HG03520 (cell line): ENCODE results near the gene YIPF3.
"Not testable (repeated sequence)": the region's sequence is repeated elsewhere in the genome, so short reads cannot be mapped to it uniquely, and the experiment has no call there.

ENCODE experiments used
- ATAC-seq: cut with Tn5 transposase; IDR thresholded peaks from one replicate; pipeline ENCODE4 v1.9.1; 2021; ENCODE audit warnings: mild to moderate bottlenecking, moderate library complexity; ENCODE audit not compliant: unreplicated experiment

The YIPF3 gene

DNA sequence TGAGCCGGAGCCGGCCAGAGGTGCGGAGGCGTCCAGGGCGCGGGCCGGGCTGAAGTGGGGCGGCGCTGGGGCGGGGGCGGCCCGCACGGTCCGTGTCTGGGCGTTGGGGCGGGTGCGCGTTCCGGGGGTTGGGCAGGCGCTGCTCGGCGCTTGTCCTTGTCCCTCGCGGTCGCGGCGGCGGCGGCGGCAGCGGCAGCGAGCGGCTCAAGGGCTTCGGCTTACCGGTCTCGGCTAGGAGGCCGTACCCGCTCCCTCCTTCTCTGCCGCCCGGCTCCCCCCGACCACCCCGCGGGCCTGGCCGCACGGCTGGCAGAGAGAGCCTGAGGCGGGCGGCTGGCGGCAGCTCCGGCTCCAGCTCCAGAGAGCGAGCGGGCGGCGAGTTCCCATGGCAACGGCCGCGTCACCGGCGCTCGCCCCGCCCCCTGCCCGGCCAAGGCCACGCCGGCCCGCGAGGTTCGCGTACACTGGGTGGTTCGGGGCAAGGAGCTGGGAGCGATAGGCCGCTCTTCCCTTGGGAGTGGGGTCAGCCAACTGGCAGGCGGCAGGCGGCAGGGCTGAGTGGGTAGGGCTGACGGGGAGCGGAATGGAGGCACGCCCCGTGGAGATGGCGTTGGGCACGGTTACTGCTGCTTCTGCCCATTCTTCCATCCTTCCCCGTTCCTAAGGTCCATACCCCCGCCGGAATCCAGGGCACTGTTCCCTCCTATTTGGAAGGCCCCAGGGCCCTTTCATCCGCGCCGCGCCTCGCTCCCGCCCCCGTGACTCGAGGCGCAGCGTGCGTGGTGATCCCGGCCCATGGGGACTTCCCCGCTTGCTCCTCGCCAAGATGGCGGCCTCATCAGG is 6.5 kb downstream of the YIPF3 start, which contains the start of gene LRRC73:
TSS of gene LRRC73 (minus strand) at position 363 of the 843 bp plus-strand sequence. CDS start 561 bp downstream, outside the sequence.
- no peak for ATAC-seq

DNA sequence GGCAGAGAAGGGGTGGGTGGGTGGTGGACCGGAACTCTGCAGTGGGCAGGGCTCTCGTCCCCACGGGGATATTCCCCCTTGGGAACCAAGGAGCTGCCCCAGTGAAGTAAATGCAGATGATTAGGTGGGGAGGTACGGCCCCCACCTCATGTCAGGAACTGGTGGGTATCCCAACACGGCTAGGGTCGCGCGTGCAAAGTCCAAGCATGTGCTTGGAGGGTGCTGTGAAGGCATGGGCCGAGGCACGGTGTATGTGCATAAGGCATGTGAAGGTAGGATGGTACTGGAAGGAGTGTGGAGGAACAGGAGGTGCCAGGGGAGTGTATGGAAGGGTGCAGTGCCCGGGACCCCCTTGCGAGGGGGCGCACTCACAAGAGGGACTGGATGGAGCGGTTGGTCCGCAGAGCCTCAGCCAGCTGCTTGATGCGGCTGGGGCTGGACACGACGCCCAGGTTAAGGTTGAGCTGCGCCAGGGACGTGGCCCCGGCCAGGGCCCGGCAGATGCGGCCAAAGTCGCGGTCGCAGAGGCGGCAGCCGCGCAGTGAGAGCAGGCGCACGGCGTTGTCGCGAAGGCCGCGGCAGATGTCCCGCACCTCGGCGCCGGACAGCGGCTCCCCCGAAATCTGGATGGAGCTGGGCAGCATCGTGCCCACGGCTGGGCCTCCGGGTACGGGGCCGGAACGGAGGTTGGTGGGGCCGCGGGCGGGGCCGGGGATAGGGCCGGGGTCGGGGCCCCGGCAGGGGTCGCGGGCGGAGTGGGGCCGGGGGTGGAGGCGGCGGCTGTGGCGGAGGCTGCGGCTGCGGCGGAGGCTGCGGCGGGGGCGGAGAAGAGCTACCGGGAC is 7.4 kb downstream of the YIPF3 start:
- no peak for ATAC-seq

DNA sequence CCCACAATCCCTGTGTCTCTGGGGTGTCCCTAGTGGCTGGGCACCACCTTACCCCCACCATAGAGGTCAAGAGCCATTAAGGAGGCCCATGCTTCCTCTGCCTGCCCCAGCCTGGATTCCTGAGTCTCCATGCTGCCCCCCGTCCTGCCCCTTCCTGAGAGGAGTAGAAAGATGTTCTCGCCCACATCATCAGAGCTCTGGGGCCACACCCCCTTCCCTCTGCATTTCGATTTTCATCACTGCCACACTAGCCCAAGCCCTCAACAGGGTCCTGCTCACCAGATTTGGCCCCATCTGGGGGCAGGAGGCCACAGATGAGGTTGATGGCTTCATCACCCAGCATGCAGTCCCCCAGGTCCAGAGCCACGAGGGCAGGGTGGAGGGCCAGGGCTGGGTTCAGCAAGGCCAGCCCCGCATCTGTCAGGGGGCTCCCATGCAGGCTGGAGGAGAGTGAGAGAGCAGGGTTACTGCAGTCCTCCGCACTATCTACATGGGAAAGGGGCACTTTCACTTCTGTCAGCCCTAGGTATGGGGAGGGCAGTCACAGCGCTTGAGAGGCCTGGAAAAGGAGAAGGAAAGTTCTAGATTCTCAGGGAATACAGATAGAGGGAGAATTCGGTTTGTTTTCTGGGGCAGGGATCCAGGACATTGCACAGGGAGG is 8.1 kb downstream of the YIPF3 start:
- ATAC-seq: no peak

DNA sequence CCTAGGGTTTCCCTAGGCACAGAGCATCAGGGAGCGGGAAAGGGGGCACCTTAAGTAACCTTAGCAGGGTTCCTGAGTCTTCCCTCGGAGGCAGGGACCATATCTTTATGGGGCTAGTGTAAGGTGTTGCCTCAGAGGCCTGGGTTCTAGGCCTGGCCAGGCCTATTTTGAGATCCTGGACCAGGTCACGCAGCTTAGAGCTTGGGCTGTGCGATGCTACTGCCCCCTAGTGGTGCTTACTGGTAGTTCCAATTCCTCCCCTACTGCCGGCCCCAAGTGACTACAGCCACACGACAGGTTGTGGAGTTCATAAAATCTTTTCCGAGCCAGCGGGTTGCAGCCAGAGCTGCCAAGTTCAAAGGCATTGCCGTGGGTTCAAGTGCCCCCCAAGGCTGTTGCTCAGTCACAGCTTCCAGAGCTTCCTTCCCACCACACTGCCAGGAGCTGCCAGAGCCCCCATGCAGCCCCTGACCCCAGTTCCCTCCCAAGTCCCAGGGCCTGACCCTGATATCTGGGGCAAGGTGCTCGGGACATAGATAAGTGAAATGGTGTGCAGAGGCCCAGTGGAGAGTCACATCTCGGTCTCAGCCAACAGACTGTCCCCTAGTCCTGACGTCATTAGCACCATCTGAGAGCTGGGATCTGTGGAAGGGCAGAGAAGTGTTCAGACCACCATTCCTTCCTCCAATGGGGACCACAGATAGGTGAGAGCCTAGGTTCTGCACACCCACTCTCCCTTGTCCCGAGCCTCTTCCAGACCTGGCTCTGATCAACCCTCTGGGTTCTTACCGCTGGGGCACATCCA is 9.9 kb downstream of the YIPF3 start:
- no peak for ATAC-seq

DNA sequence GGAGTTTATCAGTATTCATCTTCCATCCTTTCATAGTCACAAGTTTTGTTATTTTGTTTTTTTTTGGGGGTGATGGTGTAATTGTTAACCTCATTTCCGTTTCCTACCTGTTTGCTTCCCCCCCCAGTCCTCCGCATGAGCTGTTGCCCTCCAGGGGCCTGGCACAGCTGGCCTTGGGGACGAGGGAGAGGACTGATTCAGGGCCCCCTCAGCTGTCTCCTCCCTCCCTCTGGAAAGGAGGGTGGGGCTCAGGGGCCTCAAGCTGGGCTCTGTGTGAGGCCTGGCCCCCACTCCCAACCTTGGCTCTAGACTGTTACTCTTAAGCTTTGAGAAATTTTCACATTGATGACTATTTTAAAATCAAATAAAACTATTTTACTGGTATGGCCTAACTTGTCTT is 10.6 kb downstream of the YIPF3 start:
- no peak for ATAC-seq

DNA sequence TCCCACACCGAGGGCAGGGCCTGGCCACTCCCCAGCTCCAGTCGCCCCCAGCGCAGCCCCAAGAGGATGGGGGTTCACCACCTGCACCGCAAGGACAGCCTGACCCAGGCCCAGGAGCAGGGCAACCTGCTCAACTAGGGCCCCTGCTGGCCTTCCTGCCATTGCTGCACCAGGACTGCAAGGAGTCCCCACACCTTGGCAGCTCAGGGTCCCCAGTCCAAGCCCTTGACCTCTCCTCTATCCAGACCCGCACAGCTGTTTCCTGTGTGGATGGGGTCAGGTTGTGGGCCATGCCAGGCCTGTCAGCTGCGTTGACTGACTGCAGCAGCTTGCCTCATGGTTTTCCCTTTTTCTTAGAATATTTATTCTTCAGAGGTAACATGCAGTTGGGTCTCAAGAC is 11.0 kb downstream of the YIPF3 start:
- no peak for ATAC-seq

DNA sequence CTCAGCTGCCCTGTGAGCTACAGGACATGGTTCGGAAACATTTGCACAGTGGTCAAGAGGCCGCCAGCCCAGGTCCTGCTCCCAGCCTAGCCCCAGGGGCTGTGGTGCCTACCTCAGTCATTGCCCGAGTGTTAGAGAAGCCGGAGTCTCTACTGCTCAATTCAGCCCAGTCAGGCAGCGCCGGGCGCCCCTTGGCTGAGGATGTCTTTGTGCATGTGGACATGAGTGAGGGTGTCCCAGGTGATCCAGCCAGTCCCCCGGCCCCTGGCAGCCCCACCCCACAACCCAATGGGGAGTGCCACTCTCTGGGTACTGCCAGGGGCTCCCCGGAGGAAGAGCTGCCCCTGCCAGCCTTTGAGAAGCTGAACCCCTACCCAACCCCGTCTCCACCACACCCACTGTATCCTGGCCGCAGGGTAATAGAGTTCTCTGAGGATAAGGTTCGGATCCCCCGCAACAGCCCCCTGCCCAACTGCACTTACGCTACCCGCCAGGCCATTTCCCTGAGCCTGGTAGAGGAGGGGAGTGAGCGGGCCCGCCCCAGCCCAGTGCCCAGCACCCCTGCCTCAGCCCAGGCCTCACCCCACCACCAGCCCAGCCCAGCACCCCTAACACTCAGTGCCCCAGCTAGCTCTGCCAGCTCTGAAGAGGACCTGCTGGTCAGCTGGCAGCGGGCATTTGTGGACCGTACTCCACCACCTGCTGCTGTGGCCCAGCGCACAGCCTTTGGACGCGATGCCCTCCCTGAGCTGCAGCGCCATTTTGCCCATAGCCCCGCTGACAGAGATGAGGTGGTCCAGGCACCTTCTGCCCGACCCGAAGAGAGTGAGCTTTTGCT is 11.8 kb downstream of the YIPF3 start:
- ATAC-seq: no peak

DNA sequence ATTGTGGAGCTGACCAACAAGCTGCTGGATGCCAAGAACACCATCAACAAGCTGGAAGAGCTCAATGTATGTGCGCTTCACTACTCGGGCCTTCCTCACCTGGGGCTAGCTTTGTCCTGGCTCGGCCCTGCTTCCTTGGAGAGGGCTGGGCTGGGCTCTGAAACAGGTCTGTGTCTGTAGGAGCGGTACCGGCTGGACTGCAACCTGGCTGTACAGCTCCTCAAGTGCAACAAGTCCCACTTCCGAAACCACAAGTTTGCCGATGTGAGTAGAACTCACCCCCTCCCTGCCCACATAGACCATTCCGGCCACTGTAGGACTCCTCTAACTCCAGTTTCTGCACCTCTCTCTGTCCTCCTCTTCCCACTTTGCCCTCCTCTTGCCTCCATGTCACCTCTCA is 13.3 kb downstream of the YIPF3 start:
- ATAC-seq: no peak

DNA sequence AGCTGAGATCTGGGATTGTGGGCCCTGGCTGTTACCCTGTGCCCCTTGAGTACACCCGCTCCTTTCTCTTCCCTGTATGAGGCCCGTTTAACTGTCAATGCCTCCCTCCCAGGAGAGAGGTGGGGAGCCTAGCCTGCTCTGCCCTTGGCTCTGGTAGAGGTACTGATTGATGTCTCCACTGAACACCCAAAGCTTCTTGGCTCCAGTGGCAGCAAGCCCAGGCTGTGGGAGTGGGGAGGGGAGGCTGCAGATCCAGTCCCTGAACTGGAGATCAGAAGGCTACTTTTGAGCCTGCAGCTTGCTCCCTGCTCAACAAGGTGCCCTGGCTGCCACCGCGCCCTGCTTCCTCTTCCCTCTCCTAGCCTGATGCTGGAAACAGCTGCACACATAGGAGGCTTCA is 14.1 kb downstream of the YIPF3 start:
- ATAC-seq: no peak

DNA sequence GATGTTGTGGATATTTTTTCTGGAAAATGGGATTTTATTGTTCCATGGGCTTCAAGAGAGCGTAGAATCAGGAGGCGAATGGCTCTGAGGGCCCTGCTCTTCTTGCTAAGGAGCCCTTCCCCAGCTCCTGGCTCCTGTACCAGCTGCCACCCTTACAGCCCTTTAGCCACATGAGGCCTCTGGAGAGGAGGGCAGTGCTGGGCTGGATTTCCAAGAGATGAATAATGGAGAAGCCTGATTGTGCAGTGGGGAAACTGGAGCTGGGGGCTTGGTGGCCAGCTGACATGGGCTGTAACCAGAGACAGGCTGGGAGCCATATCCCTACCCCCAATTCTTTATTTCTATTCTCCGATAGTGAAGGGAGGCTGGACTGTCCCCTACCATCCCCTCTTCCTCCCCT is 15.8 kb downstream of the YIPF3 start:
- no peak for ATAC-seq

DNA sequence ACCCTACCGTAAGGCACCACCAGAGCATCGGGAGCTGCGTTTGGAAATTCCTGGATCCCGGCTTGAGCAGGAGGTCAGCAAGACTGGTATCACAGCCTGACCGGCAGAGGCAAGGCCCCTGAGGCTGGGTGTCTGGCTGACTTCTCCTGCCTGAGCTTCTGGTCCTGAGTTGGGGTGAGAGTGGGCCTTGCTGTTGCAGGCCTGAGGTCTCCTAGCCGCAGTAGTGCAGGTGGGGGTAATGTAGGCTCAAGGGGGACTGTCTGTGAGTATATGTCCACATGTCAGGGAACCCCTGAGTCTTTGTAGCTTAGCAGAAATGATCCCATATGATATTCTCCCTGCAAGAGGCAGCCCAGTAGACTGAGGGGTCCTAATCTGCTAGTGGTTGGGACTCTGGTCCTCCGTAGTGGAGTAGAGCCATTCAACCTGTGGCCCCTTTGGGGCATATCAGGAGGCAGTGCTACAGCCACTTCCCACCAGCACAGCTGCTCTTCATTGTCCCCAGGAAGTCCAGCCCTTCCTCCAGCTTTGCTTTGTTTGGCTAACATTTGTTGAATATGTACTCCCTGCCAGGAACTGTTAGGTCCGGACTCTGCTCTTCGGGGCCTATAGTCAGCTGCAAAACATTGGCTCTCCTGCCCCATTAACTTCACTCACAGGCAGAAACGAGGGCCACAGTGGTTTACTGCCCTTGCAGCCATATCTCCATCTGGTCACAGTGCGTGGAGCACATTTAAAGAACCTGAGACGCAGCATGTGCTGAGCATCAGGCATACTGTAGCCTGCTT is 17.5 kb downstream of the YIPF3 start:
- no peak for ATAC-seq

DNA sequence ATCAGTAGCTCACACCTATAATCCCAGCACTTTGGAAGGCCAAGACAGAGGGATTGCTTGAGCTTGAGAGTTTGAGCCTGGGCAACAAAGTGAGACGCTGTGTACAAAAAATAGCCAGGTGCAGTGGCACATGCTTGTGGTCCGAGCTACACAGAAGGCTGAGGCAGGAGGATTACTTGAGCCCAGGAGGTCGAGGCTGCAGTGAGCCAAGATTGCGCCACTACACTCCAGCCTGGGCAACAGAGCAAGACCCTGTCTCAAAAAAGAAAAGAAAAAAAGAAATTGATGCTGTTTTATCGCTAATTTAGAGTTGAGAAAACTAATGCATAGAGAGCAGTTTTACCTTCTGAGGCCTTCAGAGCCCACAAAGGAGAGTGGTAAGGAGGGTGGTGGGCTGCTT is 18.4 kb downstream of the YIPF3 start:
- ATAC-seq: not testable (repeated sequence)

DNA sequence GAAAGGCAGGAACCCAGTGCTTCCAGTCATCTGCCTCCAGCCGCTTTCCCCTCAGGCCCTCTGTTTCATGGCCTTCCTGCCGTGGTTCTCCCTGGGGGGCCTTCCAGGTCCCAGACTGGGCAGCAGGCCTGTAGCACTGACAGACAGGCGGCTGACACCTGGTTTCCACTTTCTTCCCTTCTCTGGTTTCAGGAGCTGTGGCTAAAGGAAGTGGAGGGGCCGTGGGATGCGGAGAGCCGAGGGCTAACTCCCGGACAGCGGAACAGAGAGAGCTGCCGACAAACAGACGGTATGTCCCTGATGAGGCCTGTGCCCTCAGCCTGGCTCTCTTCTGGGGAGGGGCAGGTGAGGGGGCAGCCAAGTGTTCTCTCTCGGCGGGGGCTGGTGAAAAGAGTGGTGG is 19.0 kb downstream of the YIPF3 start:
- no peak for ATAC-seq

DNA sequence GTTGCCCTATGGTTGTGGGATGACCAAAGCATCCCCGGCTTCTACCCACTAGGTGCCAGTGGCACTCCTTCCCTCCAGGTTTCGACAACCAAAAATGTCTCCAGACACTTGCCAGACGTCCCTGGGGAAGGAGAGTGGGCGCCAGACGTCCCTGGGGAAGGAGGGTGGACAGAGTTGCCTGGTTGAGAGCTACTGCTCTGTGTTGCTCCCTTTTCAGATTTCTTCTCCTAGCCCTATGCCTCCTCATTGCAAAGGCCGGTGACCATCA is 19.7 kb downstream of the YIPF3 start:
- ATAC-seq: no peak

DNA sequence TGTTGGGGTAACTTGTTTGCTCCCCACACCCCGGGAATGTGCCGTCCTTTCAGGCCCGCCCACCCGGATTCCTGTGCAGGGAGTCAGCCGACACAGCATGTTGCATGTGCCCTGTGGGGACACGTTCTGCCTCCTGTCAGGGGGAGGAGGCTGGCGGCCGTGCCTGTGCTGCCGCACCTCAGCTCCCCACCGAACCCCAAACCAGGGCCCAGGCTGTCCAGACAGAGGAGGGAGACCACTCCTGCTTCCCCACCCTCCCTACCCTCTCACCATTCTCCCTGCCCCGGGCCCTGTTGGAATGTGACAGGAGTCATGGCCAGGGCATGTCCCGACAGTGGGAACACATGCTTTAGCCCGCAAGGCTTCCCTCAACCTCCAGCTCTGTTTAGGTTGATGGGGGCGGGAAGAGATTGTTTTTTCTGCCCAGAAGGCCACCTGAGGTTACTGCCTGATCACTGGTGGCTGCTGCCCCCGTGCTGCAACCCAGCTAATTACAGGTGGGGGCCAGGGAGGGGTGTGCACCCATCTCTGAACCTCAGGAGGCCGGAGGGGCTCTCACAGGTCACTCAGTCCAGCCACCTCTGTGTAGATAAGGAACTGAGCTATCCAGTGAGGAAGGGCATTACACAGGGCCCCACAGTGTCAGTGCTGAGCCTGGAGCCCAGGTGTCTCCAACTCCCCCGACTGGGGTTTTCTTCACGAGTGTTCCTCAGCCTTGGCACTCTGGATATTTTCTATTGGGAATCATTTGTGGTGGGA is 20.2 kb downstream of the YIPF3 start:
- ATAC-seq: no peak

DNA sequence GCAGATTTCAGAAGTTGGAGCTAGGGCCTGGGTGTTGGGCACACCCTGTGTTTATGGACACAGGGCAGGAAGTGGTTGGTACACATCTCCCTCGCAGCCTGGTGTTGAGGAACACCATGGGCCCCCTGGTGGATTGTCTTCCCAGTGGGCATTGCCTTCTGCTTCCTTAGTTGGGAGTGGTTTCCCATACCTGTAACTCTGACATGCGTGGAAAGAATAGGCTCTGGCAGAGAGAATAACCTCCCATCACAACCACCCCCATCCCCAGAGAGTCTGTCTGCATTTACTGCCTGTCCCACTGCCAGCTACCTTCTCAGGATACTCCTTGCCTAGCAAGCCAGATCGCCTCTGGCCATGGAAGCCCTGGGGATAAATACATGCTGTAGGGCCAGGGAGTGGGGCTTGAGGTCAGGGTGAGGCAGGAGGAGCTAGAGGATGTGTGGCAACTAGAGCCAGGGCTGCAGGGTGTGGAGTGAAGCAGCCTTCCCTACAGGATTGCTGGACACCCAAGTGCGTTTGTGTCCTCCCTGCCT is 21.3 kb downstream of the YIPF3 start:
- no peak for ATAC-seq

DNA sequence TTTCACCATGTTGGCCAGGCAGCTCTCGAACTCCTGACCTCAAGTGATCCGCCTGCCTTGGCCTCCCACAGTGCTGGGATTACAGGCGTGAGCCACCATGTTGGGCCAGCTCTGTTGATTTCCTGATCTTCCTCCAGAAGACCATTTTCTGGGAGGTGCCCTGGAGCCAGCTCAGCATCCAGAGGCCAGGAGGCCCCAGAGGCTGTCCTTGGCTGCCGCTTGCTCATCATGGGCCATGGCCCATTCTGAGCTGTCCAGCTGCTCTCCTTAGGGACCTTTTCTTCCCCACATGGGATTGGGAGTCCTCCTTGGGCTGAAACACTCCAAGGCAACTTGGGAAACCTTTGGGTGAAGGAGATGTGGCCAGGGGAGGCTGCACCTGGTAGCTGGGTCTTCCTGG is 22.0 kb downstream of the YIPF3 start:
- no peak for ATAC-seq

DNA sequence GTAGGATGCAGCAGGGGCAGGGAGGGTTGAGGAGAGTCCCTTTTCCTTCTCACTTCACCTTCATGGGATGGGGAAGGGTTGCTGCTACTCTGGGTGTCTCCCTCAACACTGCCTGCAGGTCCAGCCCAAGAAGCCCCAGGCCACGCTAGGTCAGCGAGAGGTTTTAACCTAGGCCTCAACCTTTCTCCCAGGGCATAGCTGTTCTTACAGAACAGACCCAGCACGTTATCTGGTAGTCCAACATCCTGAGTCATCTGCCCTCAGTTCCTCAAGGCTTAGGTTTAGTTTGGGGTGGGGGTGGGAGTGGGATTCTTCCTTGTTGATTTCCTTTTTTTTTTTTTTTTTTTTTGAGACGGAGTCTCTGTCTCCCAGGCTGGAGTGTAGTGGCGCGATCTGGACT is 22.4 kb downstream of the YIPF3 start:
- ATAC-seq: no peak
